ENCODE data around the gene WWOX.

- TF ChIP-seq POLR2AphosphoS5 (IDR thresholded peaks at IDR 0.05) (no peak), POLR2A (IDR thresholded peaks at IDR 0.05) (no peak)
Observed at GRCh38 chr16:78930561-78930960, 831.1 kb downstream of the WWOX start.
